Thoracic aorta (tissue), 2 donors: Measurements from ENCODE around the gene SPATA46. TPM values are rescaled to one million over a fixed set of nuclear protein-coding genes. Genes with fewer than 3 reads are reported as not detected.

Experiments
- ATAC-seq: fragments of 150-250 bp; one replicate; pipeline ENCODE4 v1.8.0; 2017; ENCODE audit warnings: low read depth; ENCODE audit not compliant: insufficient number of reproducible peaks, low FRiP score
- DNase-seq: peaks from one replicate; pipeline ENCODE4 v3.0.0-alpha.2; 2020; ENCODE audit warnings: low spot score
- H3K27ac ChIP-seq, 2 donors: fragments of 200-600 bp; sonication (generic); 1 replicate in 1 of 2; 2 replicates in 1 of 2; pipeline ENCODE4 v1.5.1; 2016; ENCODE audit warnings: mild to moderate bottlenecking in 2 of 2, moderate library complexity in 2 of 2
- H3K27me3 ChIP-seq: fragments of 200-600 bp; sonication (generic); replicated peaks from 2 replicates; pipeline ENCODE4 v1.6.0; 2016; ENCODE audit warnings: mild to moderate bottlenecking; ENCODE audit not compliant: insufficient read depth
- H3K36me3 ChIP-seq: fragments of 200-600 bp; sonication (generic); one replicate; pipeline ENCODE4 v1.5.1; 2016
- H3K4me1 ChIP-seq, 2 donors: fragments of 200-600 bp; sonication (generic); 1 replicate in 1 of 2; 2 replicates in 1 of 2; pipeline versions ENCODE4 v1.5.1 to v1.6.0; 2016; ENCODE audit warnings: low read depth in 2 of 2, mild to moderate bottlenecking in 1 of 2; ENCODE audit not compliant: control insufficient read depth in 1 of 2
- H3K4me3 ChIP-seq: fragments of 200-600 bp; sonication (generic); 2 replicates; pipeline ENCODE4 v1.5.1; 2016; ENCODE audit warnings: mild to moderate bottlenecking
- H3K9me3 ChIP-seq: fragments of 200-600 bp; sonication (generic); 2 replicates; pipeline ENCODE4 v1.5.1; 2016
- total RNA-seq, 2 donors: library from RNA; depleted of rRNA; stranded (reverse); fragments of >200 nt; gene quantifications; one replicate each; pipeline versions ENCODE4 v1.1.0 to v1.2.3, GENCODE V29; 2016
- TF ChIP-seq, protein P1 (sequence below): fragments of 200-600 bp; sonication (generic); IDR thresholded peaks from one replicate; pipeline ENCODE4 v1.5.1; 2019; ENCODE audit warnings: antibody characterized with exemption

SPATA46 gene
- total RNA-seq, 2 donors from 2014 or later, result not detected

DNA sequence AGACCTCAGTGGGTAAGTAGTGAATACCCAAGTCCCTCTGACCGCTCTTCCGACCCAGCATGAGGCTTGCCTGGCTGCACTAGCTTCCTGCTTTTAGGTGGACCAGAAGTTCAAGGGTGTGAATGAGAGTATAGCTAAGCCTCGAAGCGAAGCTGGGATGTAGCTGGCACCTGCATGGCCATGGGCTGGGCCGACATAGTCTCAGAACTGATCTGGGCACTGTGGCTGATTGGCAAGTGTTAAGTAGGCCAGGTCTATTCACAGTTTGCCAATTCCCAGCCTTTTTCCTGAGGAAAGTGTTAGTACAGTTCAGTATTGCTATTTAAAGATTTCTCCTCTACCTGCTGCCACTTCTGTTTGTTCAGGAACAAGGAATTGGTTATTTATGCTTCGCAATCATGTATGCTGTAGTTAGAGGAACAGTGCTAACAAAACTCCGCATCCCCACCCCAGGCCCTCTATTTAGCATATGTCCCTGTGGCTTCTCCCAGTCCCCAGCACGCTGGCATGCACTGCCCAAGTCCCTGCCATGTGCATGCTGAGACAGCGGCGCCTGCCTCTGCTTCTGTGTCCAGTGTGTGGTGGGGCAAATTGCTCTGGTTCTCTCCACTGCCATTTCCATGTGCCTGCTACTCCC lies 16.3 kb downstream of the SPATA46 start:
- Histone ChIP-seq H3K4me3 (no peak overlapping the region), H3K27me3 (no peaks in the 10 kb centered on the region), H3K9me3 (no peaks in the 10 kb centered on the region), H3K36me3 (no peaks in the 10 kb centered on the region), H3K4me1 (no peaks in the 10 kb centered on the region), H3K27ac (no peak overlapping the region)
- TF ChIP-seq, protein P1, sequence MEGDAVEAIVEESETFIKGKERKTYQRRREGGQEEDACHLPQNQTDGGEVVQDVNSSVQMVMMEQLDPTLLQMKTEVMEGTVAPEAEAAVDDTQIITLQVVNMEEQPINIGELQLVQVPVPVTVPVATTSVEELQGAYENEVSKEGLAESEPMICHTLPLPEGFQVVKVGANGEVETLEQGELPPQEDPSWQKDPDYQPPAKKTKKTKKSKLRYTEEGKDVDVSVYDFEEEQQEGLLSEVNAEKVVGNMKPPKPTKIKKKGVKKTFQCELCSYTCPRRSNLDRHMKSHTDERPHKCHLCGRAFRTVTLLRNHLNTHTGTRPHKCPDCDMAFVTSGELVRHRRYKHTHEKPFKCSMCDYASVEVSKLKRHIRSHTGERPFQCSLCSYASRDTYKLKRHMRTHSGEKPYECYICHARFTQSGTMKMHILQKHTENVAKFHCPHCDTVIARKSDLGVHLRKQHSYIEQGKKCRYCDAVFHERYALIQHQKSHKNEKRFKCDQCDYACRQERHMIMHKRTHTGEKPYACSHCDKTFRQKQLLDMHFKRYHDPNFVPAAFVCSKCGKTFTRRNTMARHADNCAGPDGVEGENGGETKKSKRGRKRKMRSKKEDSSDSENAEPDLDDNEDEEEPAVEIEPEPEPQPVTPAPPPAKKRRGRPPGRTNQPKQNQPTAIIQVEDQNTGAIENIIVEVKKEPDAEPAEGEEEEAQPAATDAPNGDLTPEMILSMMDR, result no peak
- no peak for ATAC-seq
- DNase-seq, result no peak

DNA sequence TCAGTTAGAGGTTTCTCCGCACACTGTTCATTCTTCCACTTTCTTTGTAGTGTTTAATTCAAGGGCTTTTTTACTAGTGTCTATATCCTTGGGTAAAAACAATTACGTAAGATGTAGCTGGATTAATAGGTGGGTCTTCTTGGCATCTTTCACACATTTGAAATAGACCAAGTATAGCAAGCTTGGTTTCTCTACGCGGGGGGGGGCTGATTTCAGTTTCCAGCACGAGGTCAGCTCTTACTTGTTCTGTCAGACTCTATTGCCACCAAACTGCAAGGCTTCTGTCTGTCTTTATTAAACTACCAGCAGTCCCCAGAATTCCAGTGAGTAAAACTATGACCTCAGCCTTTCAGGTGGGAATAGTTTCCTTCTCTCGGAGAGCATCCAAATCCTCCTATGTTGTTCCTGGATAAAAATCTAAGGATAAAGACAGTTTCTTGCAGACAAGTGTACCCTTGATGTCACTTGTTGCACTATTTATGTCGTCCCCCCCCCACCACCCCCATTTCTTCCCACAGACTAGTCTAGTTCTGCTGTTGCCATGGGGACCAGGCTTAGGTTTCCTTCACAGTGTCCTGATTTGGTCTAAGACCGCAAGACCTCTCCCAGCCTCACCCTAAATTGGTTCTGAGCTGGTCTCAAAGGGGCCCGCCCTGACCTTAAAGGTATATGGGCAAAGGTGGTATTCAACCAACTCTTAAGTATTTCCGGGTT lies 17.0 kb downstream of the SPATA46 start:
- H3K27me3 ChIP-seq, result no peaks in the 10 kb centered on the region
- H3K36me3 ChIP-seq, result no peaks in the 10 kb centered on the region
- TF ChIP-seq, protein P1, result no peak
- no peaks in the 10 kb centered on the region for H3K4me1 ChIP-seq
- H3K9me3 ChIP-seq, result no peaks in the 10 kb centered on the region
- ATAC-seq, result no peak
- no peak overlapping the region for H3K27ac ChIP-seq
- DNase-seq, result no peak
- H3K4me3 ChIP-seq, result no peak overlapping the region

GRCh38 chr1:162358928-162359327 lies 17.7 kb downstream of the SPATA46 start:
- TF ChIP-seq, protein P1, result no peak
- no peak for ATAC-seq
- no peaks in the 10 kb centered on the region for H3K36me3 ChIP-seq
- H3K4me3 ChIP-seq, result no peak overlapping the region
- no peak overlapping the region for H3K27ac ChIP-seq
- H3K27me3 ChIP-seq, result no peaks in the 10 kb centered on the region
- DNase-seq, result no peak
- no peaks in the 10 kb centered on the region for H3K9me3 ChIP-seq
- no peaks in the 10 kb centered on the region for H3K4me1 ChIP-seq

DNA sequence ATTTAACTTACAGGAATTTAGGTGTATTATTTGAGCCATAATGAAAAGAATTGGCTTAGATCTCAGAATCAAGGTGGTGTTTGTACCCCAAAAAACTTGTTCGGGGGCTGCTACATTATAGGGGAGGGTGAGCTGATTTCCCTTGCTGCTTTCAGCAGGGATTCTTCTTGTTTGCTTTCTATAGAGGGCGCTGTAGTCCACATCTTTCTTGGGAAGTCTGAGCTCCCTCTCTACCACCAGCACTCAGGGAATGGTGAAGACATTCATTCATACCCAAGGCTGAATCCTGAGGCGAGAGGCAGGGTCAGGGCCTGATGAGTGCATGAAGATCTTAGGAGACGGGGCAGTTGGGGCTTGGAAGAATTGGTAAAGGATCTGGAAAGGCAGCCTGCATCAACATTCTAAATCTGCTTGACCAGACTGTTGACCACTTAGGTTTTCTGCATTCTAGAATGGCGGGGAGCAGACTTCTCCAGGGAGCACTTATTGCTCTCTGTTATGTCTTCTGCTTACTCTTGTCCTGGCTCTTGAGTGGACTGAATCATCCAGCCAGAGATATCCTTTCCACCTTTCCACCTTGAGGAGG lies 18.9 kb downstream of the SPATA46 start:
- no peaks in the 10 kb centered on the region for H3K4me1 ChIP-seq
- no peaks in the 10 kb centered on the region for H3K36me3 ChIP-seq
- H3K27me3 ChIP-seq, result no peaks in the 10 kb centered on the region
- H3K9me3 ChIP-seq, result no peaks in the 10 kb centered on the region
- ATAC-seq, result no peak
- DNase-seq, result no peak
- no peak overlapping the region for H3K4me3 ChIP-seq
- TF ChIP-seq, protein P1, result no peak
- no peak overlapping the region for H3K27ac ChIP-seq

DNA sequence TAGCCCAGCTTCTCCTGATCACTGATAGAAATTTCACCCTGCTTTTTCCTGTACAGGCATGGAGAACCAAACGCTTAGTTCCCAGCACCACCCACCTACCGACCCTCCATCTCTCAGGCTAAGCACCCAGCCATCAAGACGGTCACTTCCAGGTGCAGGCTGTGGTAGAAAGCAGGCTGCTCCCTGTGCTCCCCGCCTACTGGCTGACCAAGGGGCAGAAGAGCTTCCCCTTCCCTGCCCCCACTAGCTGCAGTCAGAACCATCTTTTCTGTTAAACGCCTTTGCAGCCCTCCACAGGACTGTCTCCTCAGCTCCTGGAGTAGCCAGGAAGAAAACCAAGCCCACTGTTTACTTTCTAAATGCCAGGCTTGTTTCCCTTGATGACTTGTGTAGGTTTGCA lies 23.0 kb downstream of the SPATA46 start:
- Histone ChIP-seq H3K4me3 (no peak overlapping the region), H3K9me3 (no peaks in the 10 kb centered on the region), H3K4me1 (no peaks in the 10 kb centered on the region), H3K27ac (no peak overlapping the region), H3K36me3 (no peaks in the 10 kb centered on the region), H3K27me3 (no peaks in the 10 kb centered on the region)
- TF ChIP-seq, protein P1, result no peak
- DNase-seq (no peak), ATAC-seq (no peak)
